GM10266 (cell line): ENCODE data around the gene DNM1.
A peak's percentile ranks its signal among the peaks of the same experiment; 100 is the strongest.

Experiments used
- DNase-seq: peaks from one replicate; pipeline ENCODE4 v3.0.0; 2012; ENCODE audit errors: extremely low spot score
- TF ChIP-seq, protein P1 (sequence below): IDR thresholded peaks from 2 replicates; pipeline ENCODE4 v1.5.1; 2012; ENCODE audit warnings: mild to moderate bottlenecking, low read depth; ENCODE audit not compliant: control insufficient read depth, insufficient read depth; ENCODE audit errors: missing control alignments

The DNM1 gene

DNA sequence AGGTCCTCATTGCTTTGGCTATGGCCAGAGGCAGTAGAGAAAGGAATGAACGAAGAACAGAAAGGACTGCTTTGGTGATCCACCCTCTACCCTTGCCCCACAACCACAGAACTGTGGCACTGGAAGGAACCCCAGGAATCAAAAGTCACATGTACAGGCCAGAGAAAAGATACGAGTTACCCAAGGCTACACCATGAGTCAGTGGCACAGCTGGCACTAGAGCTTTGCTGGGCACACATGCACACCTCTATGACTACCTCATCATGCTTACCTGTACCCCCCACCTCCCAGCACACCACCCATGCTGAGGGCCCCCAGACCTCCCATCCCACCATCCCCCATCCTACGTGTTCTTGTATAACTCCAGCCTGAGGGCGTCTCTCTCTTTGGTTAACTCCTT lies 59.5 kb downstream of the DNM1 start:
- DNase-seq = no peak
- TF ChIP-seq, protein P1, sequence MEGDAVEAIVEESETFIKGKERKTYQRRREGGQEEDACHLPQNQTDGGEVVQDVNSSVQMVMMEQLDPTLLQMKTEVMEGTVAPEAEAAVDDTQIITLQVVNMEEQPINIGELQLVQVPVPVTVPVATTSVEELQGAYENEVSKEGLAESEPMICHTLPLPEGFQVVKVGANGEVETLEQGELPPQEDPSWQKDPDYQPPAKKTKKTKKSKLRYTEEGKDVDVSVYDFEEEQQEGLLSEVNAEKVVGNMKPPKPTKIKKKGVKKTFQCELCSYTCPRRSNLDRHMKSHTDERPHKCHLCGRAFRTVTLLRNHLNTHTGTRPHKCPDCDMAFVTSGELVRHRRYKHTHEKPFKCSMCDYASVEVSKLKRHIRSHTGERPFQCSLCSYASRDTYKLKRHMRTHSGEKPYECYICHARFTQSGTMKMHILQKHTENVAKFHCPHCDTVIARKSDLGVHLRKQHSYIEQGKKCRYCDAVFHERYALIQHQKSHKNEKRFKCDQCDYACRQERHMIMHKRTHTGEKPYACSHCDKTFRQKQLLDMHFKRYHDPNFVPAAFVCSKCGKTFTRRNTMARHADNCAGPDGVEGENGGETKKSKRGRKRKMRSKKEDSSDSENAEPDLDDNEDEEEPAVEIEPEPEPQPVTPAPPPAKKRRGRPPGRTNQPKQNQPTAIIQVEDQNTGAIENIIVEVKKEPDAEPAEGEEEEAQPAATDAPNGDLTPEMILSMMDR = no peak

DNA sequence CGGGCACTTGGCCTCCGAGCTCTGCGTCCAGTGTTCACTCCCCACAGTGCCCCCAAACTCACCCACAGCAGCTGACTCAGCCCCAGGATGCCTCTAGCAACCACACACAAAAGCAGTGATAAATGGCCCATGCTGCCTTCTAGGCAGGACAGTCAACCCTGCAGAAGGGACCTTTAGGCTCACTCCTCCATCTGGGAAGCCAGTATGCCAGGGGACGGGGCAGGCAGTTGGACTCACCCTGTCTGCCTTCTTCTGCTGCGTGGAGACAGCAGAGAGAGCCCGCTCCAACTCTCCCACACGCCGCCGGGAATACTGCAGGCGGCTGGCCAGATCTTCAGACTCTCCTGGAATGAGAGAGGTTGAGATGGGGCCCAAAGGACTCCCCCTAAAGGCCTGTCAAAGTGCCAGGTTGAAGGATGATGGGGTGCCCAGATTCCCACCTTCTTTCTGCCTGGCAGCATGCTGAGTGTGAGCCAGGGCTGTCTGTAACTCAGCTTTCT lies 62.2 kb downstream of the DNM1 start:
- TF ChIP-seq, protein P1 = no peak
- no peak for DNase-seq

GRCh38 chr9:128266868-128267590 lies 63.9 kb downstream of the DNM1 start:
- TF ChIP-seq, protein P1 = no peak
- DNase-seq = no peak

DNA sequence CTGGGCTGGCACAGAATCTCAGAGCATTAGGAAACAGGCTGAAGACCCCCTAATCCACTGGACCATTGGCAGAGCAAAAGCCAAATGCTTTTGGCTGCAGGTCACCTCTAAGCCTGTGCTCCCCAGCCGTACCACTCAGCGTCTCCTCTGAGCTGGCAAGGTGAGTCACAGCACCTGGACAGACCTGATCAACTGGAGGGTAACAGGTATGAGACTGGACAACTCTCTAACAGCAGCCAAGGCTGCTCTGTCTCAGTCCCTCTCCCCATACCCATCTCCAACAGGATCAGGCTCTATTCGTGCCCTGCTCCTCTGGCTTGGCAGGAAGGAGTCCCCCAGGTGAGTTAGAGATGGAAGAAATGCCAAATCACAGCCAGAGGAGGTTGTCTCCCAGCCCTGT lies 67.9 kb downstream of the DNM1 start:
- TF ChIP-seq, protein P1 = no peak
- DNase-seq = no peak

DNA sequence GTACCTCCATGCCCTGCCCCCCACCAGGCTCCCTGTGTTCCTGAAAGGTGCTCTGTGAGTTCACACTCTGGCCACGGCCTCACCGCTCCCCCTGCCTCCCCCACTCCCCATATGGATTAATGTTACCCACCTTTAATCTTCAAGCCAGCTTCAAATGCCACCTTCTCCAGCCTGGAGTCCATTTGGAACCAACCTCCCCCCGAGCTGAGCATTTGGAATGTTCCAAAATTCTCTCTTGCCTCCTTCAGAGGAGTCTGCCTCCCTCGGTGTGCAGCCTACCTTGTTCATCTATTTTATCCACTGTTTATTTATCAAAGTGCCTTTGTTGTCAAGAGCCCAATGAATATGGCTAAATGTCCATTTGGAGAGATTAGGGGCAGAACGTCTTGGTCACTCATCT lies 68.3 kb downstream of the DNM1 start:
- no peak for DNase-seq
- TF ChIP-seq, protein P1 = no peak

DNA sequence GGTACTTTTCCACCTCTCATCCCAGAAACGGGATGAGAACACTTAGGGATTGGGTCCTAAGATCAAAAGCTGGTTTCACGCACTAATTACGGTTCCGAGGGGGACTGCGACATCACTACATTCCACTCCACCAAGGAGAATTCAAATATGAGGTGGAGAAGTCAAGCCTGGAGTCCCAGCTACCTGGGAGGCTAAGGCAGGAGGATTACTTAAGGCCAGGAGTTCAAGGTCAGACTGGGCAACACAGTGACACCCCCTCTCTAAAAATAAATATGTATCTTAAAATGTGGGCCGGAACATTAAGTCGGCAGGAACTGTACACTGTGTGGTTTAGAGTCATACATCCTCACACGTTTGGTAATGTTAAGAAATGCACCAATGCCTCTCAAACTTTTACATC lies 71.1 kb downstream of the DNM1 start:
- no peak for DNase-seq
- TF ChIP-seq, protein P1 = no peak

- TF ChIP-seq, protein P1 = no peak
- DNase-seq = peak; percentile 81
Measured at GRCh38 chr9:128275198-128276007, 72.2 kb downstream of the DNM1 start, which contains the start of gene GOLGA2. TSS of gene GOLGA2 (minus strand) at chr9:128276007. CDS start at chr9:128275976, 31 bp downstream.
